Stomach (tissue), 9 donors: ENCODE data around the gene OR12D3. TPM values are rescaled to one million over a fixed set of nuclear protein-coding genes. Genes with fewer than 3 reads are reported as not detected.
"Not testable (repeated sequence)": the region's sequence is repeated elsewhere in the genome, so short reads cannot be mapped to it uniquely, and the experiment has no call there.

Source experiments
- DNase-seq, 2 donors: peaks; one replicate each; pipeline versions ENCODE4 v3.0.0 to v3.0.0-alpha.2; 2013 to 2019
- H3K27ac ChIP-seq, 5 donors: fragments of 200-600 bp in 4 of 5; sonication (generic) in 4 of 5; one replicate each; pipeline ENCODE4 v1.5.1; 2013 to 2019; ENCODE audit warnings: mild to moderate bottlenecking in 1 of 5, moderate library complexity in 1 of 5
- H3K27me3 ChIP-seq, 3 donors: fragments of 200-600 bp; sonication (generic); one replicate each; pipeline ENCODE4 v1.5.1; 2017 to 2019; ENCODE audit warnings: mixed run types in 1 of 3
- H3K36me3 ChIP-seq, 4 donors: fragments of 200-600 bp; sonication (generic); 1 replicate in 3 of 4; 2 replicates in 1 of 4; pipeline ENCODE4 v1.5.1; 2016 to 2019
- H3K4me1 ChIP-seq, 4 donors: fragments of 200-600 bp; sonication (generic); one replicate each; pipeline ENCODE4 v1.5.1; 2016 to 2019
- H3K4me3 ChIP-seq, 4 donors: fragments of 200-600 bp; sonication (generic) in 3 of 4; one replicate each; pipeline ENCODE4 v1.5.1; 2016 to 2019; ENCODE audit warnings: mild to moderate bottlenecking in 1 of 4
- H3K9me3 ChIP-seq, 4 donors: fragments of 200-600 bp; sonication (generic); one replicate each; pipeline ENCODE4 v1.5.1; 2016 to 2019
- EP300 ChIP-seq: sonication (generic); formaldehyde crosslinking; IDR thresholded peaks from one replicate; pipeline ENCODE4 v1.6.1; 2017; ENCODE audit warnings: antibody characterized with exemption
- POLR2A ChIP-seq, 4 donors: fragments of 450-650 bp; IDR thresholded peaks; one replicate each; pipeline ENCODE4 v1.6.1; 2016; ENCODE audit warnings: antibody characterized with exemption in 4 of 4, control low read depth in 2 of 4, mild to moderate bottlenecking in 1 of 4, moderate library complexity in 1 of 4
- POLR2AphosphoS5 ChIP-seq, 3 donors: sonication (generic); formaldehyde crosslinking; IDR thresholded peaks; one replicate each; pipeline ENCODE4 v1.6.1; 2016; ENCODE audit warnings: antibody characterized with exemption in 3 of 3
- WGBS, 5 donors: extraction: QIAGEN DNeasy Blood & Tissue Kit in 3 of 5; methylation state at CpG; one replicate each; pipeline versions ENCODE4 v1.1.5 to v1.1.7; 2013 to 2018; 5-methylcytosine and 5-hydroxymethylcytosine counted together
- intact Hi-C: fragments of 100-400 bp; cut with DNase I; formaldehyde crosslinking; loops from one replicate; pipeline ENCODE4 v1.15.1; 2023; ENCODE audit warnings: low total_unique reads
- polyA plus RNA-seq, 3 donors: library from polyadenylated mRNA; stranded (reverse); fragments of 200-250 nt; gene quantifications; one replicate each; pipeline ENCODE4 v1.2.3, GENCODE V29; 2013
- total RNA-seq, 5 donors: library from RNA; depleted of rRNA; stranded (reverse); fragments of >200 nt; gene quantifications; one replicate each; pipeline versions ENCODE4 v1.1.0 to v1.2.3, GENCODE V29; 2014 to 2016
- TF ChIP-seq, protein P1 (sequence below), 7 experiments: fragments of 450-650 bp in 4 of 7; fragments of 200-600 bp in 3 of 7; sonication (generic) in 3 of 7; IDR thresholded peaks; one replicate each; pipeline ENCODE4 v1.5.1; 2016 to 2019; ENCODE audit warnings: antibody characterized with exemption in 7 of 7, control low read depth in 2 of 7, mild to moderate bottlenecking in 1 of 7
- donor health status: healthy with polysubstance abuse.
- donor health status: Bipolar disorder and iron deficiency.
- donor health status: healthy.

The OR12D3 gene
- total and polyA plus RNA-seq, 8 donors = not detected

DNA sequence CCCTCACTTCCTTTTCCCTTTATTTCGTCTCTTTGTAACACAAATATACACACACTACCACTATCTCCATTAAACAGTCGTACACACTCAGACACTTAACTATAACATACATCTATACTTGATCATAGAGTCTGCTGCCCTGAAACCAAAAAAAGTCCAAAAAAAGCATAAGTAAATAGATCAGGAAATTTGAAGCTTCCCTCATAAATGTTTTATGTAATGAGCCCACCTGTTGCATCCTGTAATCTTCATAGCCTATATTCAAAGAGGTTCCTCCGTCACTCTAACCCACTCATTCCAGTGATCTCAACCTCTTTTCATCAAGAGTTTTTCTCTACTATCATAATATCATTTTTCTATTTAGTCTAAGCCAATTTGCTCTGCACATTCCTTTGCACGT, 13.4 kb upstream of the OR12D3 start:
- Histone ChIP-seq H3K27ac (no peak overlapping the region), H3K27me3 (peaks cover 0 to 10% (median 0%) of the 10 kb centered on the region in 3 donors), H3K4me1 (no peaks in the 10 kb centered on the region), H3K36me3 (no peaks in the 10 kb centered on the region), H3K9me3 (no peaks in the 10 kb centered on the region), H3K4me3 (no peak overlapping the region)
- WGBS, 5 donors = 37 to 59% (median 54%) methylated on average over 4 of the region's 4 CpGs
- no peak for TF ChIP-seq POLR2A (IDR thresholded peaks at IDR 0.05)
- TF ChIP-seq EP300 = no peak
- TF ChIP-seq, protein P1, sequence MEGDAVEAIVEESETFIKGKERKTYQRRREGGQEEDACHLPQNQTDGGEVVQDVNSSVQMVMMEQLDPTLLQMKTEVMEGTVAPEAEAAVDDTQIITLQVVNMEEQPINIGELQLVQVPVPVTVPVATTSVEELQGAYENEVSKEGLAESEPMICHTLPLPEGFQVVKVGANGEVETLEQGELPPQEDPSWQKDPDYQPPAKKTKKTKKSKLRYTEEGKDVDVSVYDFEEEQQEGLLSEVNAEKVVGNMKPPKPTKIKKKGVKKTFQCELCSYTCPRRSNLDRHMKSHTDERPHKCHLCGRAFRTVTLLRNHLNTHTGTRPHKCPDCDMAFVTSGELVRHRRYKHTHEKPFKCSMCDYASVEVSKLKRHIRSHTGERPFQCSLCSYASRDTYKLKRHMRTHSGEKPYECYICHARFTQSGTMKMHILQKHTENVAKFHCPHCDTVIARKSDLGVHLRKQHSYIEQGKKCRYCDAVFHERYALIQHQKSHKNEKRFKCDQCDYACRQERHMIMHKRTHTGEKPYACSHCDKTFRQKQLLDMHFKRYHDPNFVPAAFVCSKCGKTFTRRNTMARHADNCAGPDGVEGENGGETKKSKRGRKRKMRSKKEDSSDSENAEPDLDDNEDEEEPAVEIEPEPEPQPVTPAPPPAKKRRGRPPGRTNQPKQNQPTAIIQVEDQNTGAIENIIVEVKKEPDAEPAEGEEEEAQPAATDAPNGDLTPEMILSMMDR (IDR thresholded peaks at IDR 0.05) = no peak
- TF ChIP-seq POLR2AphosphoS5 (IDR thresholded peaks at IDR 0.05) = no peak
- intact Hi-C loops = no loop called here
- DNase-seq = no peak

DNA sequence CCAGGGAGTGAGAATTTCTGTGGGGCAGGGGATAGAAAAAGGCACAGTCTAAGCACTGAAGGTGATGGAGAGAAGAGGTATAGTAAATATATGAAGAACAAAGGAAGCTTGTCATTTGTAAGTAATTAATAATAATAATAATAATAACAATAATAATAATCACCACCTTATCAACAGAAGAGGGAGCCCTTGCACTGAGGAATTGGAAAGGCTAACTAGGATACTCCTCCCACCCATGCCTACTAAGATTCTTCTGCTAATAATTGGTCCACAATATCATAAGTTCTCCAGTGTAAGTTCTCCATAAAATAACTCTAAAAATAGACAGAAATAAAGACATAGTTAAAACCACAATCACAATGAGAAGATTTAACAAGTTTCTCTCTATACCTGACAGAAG, 912 bp upstream of the OR12D3 start:
- peaks cover 0 to 6% (median 0%) of the 10 kb centered on the region in 4 donors for H3K9me3 ChIP-seq
- no peak for DNase-seq
- TF ChIP-seq POLR2AphosphoS5 (IDR thresholded peaks at IDR 0.05) = no peak
- TF ChIP-seq EP300 = no peak
- TF ChIP-seq POLR2A (IDR thresholded peaks at IDR 0.05) = no peak
- TF ChIP-seq, protein P1 (IDR thresholded peaks at IDR 0.05) = no peak
- no peaks in the 10 kb centered on the region for H3K4me1 ChIP-seq
- H3K27me3 ChIP-seq = no peaks in the 10 kb centered on the region
- no peak overlapping the region for H3K27ac ChIP-seq
- no peaks in the 10 kb centered on the region for H3K36me3 ChIP-seq
- intact Hi-C loops = no loop called here
- H3K4me3 ChIP-seq = no peak overlapping the region

DNA sequence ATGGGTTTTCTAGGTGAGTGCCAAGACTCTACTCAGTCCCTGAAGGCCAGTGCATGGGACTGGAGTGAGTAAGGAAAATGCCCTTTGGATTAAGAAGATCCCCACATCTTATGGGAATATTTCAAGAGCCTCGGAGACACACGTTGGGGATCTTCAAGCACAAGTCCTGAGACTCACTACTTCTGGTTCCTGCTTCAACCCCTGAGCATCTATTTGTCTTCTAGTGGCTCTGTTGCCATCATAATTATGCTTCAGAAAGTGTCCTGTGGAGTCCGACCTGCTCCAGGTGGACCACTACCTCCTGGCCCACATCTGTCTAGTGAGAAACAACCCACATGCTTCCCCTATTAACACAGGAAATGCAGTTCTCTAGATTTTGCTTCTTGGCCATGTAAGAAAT, 6.3 kb downstream of the OR12D3 start, which contains the start of gene OR5V1:
Gene OR5V1 (minus strand): TSS at position 101 of the 400 bp plus-strand sequence. CDS start 12,670 bp downstream, outside the sequence.
- Histone ChIP-seq H3K9me3 (peaks cover 0 to 6% (median 0%) of the 10 kb centered on the region in 4 donors), H3K4me1 (no peaks in the 10 kb centered on the region), H3K27me3 (no peaks in the 10 kb centered on the region), H3K36me3 (no peaks in the 10 kb centered on the region), H3K4me3 (no peak within 1 kb of the TSS), H3K27ac (no peak within 1 kb of the TSS)
- TF ChIP-seq POLR2AphosphoS5 (IDR thresholded peaks at IDR 0.05) = no peak
- no peak for TF ChIP-seq EP300
- no peak for TF ChIP-seq POLR2A (IDR thresholded peaks at IDR 0.05)
- WGBS, 5 donors = 65 to 80% (median 79%) methylated on average over 3 of the region's 3 CpGs
- no peak for DNase-seq
- intact Hi-C loops = no loop called here

DNA sequence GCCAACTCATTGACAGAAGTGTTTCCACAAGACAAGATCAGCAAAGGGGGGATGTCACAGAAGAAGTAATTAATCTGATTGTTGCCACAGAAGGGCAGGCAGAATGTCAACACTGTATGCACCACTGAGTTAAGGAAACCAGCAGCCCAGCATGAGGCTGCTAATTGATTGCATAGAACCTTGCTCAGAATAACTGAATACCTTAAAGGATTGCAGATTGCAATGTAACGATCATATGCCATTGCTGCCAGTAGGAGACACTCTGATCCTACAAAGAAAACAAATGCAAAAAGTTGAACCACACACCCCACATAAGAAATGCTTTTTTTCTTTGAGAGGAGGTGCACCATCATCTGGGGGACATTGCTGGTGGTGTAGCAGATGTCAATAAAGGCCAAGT, 19.5 kb downstream of the OR12D3 start:
- intact Hi-C loops = no loop called here
- DNase-seq = no peak
- Histone ChIP-seq H3K9me3 (peaks cover 0 to 11% (median 3%) of the 10 kb centered on the region in 4 donors), H3K27me3 (no peaks in the 10 kb centered on the region), H3K4me1 (no peaks in the 10 kb centered on the region), H3K27ac (no peak overlapping the region), H3K36me3 (no peaks in the 10 kb centered on the region), H3K4me3 (no peak overlapping the region)
- TF ChIP-seq, protein P1 (IDR thresholded peaks at IDR 0.05) = no peak
- TF ChIP-seq EP300 = no peak
- 43 to 63% (median 52%) methylated on average over 1 of the region's 1 CpG for WGBS, 5 donors

DNA sequence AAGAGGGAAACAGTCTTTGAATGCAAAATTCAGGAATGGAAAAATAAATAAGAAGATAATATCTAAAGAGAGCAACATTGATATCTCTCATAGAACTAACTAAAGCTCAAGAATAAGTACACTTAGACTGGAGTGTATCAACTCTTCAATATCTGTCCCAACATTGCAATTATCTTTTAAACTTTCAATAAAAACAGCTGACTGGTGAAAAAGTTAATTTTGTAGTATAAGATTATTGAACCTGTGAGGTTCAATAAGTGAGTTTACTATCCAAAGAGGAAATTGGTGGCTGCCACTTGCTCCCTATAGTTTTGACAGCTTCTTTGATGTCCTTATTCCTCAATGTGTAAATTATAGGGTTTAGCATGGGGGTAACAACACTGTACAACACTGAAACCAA, 20.1 kb downstream of the OR12D3 start:
- Histone ChIP-seq H3K36me3 (no peaks in the 10 kb centered on the region), H3K4me3 (no peak overlapping the region), H3K4me1 (no peaks in the 10 kb centered on the region), H3K27ac (no peak overlapping the region), H3K27me3 (no peaks in the 10 kb centered on the region), H3K9me3 (peaks cover 0 to 15% (median 5%) of the 10 kb centered on the region in 4 donors)
- TF ChIP-seq POLR2AphosphoS5 (IDR thresholded peaks at IDR 0.05) = no peak
- TF ChIP-seq, protein P1 (IDR thresholded peaks at IDR 0.05) = no peak
- no peak for TF ChIP-seq EP300
- TF ChIP-seq POLR2A (IDR thresholded peaks at IDR 0.05) = no peak
- no peak for DNase-seq
- intact Hi-C loops = no loop called here

DNA sequence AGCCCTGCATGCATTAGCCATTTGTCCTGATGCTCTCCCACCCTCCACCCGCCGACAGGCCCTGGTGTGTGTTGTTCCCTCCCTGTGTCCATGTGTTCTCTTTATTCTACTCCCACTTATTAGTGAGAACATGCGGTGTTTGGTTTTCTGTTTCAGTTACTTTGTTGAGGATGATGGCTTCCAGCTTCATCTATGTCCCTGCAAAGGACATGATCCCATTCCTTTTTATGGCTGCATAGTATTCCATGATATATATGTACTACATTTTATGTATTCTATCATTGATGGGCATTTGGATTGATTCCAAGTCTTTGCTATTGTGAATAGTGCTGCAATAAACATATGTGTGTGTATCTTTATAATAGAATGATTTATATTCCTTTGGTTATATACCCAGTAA, 25.7 kb downstream of the OR12D3 start:
- H3K36me3 ChIP-seq, H3K27me3 ChIP-seq, H3K4me3 ChIP-seq, H3K27ac ChIP-seq, DNase-seq, H3K4me1 ChIP-seq, intact Hi-C loops: not testable (repeated sequence)
- peaks cover 0 to 21% (median 5%) of the 10 kb centered on the region in 4 donors for H3K9me3 ChIP-seq
- WGBS, 5 donors = 92 to 98% (median 96%) methylated on average over 3 of the region's 3 CpGs
